DOHH2 (cell line): Measurements from ENCODE around the gene TARBP1.

Experiments used
- CTCF ChIP-seq: fragments of 200-600 bp; sonication (generic); IDR thresholded peaks from one replicate; pipeline ENCODE4 v1.5.1; 2014; ENCODE audit warnings: antibody characterized with exemption, mild to moderate bottlenecking, low read depth, low read length; ENCODE audit not compliant: poor library complexity, severe bottlenecking
- EZH2phosphoT487 ChIP-seq: fragments of 200-600 bp; sonication (generic); IDR thresholded peaks from 2 replicates; pipeline ENCODE4 v1.6.1; 2017; ENCODE audit warnings: borderline replicate concordance, mild to moderate bottlenecking, antibody characterized with exemption, low read length, moderate library complexity, mixed read lengths

GRCh38 chr1:234528074-234528865 lies 49.3 kb upstream of the TARBP1 start:
- no peak for TF ChIP-seq CTCF
- TF ChIP-seq EZH2phosphoT487, result no peak
